Immature natural killer cell (primary cell): ENCODE measurements around the gene LEMD2. TPM values are rescaled to one million over a fixed set of nuclear protein-coding genes. Genes with fewer than 3 reads are reported as not detected.

Experiments used
- DNase-seq, 3 donors: peaks; one replicate each; pipeline ENCODE4 v3.0.0; 2022; ENCODE audit warnings: mixed read lengths in 1 of 3
- H3K27ac Mint-ChIP-seq, 6 donors: one replicate each; pipeline ENCODE4 v1.8.0; 2020; ENCODE audit warnings: mixed read lengths in 6 of 6, mild to moderate bottlenecking in 5 of 6, inconsistent platforms in 4 of 6, moderate library complexity in 3 of 6
- H3K27me3 Mint-ChIP-seq, 3 donors: one replicate each; pipeline ENCODE4 v1.8.0; 2020 to 2021; ENCODE audit warnings: low read depth in 3 of 3, mild to moderate bottlenecking in 3 of 3, mixed read lengths in 3 of 3, moderate library complexity in 3 of 3, inconsistent platforms in 1 of 3
- H3K36me3 Mint-ChIP-seq, 3 donors: one replicate each; pipeline ENCODE4 v1.8.0; 2020; ENCODE audit warnings: mixed read lengths in 3 of 3, inconsistent platforms in 2 of 3, mild to moderate bottlenecking in 2 of 3
- H3K4me1 Mint-ChIP-seq, 2 donors: one replicate each; pipeline ENCODE4 v1.8.0; 2020; ENCODE audit warnings: inconsistent platforms in 2 of 2, mild to moderate bottlenecking in 2 of 2, mixed read lengths in 2 of 2, moderate library complexity in 1 of 2
- H3K4me3 Mint-ChIP-seq, 5 donors: one replicate each; pipeline ENCODE4 v1.8.0; 2020; ENCODE audit warnings: mild to moderate bottlenecking in 5 of 5, mixed read lengths in 5 of 5, inconsistent platforms in 3 of 5, moderate library complexity in 3 of 5
- H3K9me3 Mint-ChIP-seq, 6 donors: one replicate each; pipeline ENCODE4 v1.8.0; 2020; ENCODE audit warnings: mild to moderate bottlenecking in 6 of 6, mixed read lengths in 6 of 6, inconsistent platforms in 4 of 6, moderate library complexity in 3 of 6
- polyA plus RNA-seq, 3 donors: library from polyadenylated mRNA; unstranded; fragments of 300-500 nt; fragmentation: Illumina TruSeq; gene quantifications; one replicate each; pipeline ENCODE4 v1.2.3, GENCODE V29; 2021

The LEMD2 gene
- polyA plus RNA-seq, 3 donors from 2014 or later = 22.6 to 39.8 (median 23.6) TPM

- Mint-ChIP-seq H3K4me3 (no peak overlapping the region), H3K9me3 (no peaks in the 10 kb centered on the region), H3K27me3 (peaks cover 4 to 13% (median 10%) of the 10 kb centered on the region in 3 donors), H3K36me3 (peaks cover 0 to 8% (median 0%) of the 10 kb centered on the region in 3 donors), H3K27ac (no peak overlapping the region), H3K4me1 (no peaks in the 10 kb centered on the region)
- DNase-seq = no peak
Measured at GRCh38 chr6:33797626-33798342, 8.9 kb upstream of the LEMD2 start.

- no peak overlapping the region for H3K4me3 Mint-ChIP-seq
- no peaks in the 10 kb centered on the region for H3K9me3 Mint-ChIP-seq
- no peaks in the 10 kb centered on the region for H3K4me1 Mint-ChIP-seq
- no peak overlapping the region for H3K27ac Mint-ChIP-seq
- H3K36me3 Mint-ChIP-seq = peaks cover 0 to 8% (median 0%) of the 10 kb centered on the region in 3 donors
- no peak for DNase-seq
- peaks cover 4 to 13% (median 10%) of the 10 kb centered on the region in 3 donors for H3K27me3 Mint-ChIP-seq
Measured at GRCh38 chr6:33794910-33795623, 6.1 kb upstream of the LEMD2 start.

- H3K4me1 Mint-ChIP-seq = peaks cover 11 to 14% of the 10 kb centered on the region in 2 donors
- H3K36me3 Mint-ChIP-seq = peaks cover 0 to 5% (median 0%) of the 10 kb centered on the region in 3 donors
- H3K4me3 Mint-ChIP-seq = no peak overlapping the region
- H3K27me3 Mint-ChIP-seq = peaks cover 4 to 12% (median 9%) of the 10 kb centered on the region in 3 donors
- DNase-seq = no peak
- H3K27ac Mint-ChIP-seq = no peak overlapping the region
- no peaks in the 10 kb centered on the region for H3K9me3 Mint-ChIP-seq
Measured at GRCh38 chr6:33792981-33793380, 4.1 kb upstream of the LEMD2 start.

- Mint-ChIP-seq H3K27ac (peak overlapping the region in 1 of 6 donors; percentile 40), H3K27me3 (peaks cover 0 to 11% (median 6%) of the 10 kb centered on the region in 3 donors), H3K4me3 (peak overlapping the region in 1 of 5 donors; percentile 36)
Measured at GRCh38 chr6:33791620-33792019, 2.7 kb upstream of the LEMD2 start.

GRCh38 chr6:33790910-33791309 lies 2.0 kb upstream of the LEMD2 start:
- H3K4me1 Mint-ChIP-seq = peaks cover 31 to 35% of the 10 kb centered on the region in 2 donors
- H3K36me3 Mint-ChIP-seq = peaks cover 0 to 4% (median 0%) of the 10 kb centered on the region in 3 donors
- no peaks in the 10 kb centered on the region for H3K9me3 Mint-ChIP-seq
- H3K4me3 Mint-ChIP-seq = no peak overlapping the region
- no peak overlapping the region for H3K27ac Mint-ChIP-seq
- H3K27me3 Mint-ChIP-seq = peaks cover 0 to 10% (median 6%) of the 10 kb centered on the region in 3 donors
- no peak for DNase-seq

More at GRCh38 chr6:33791620-33792019, 2.7 kb upstream of the LEMD2 start:
- DNase-seq = no peak
- Mint-ChIP-seq H3K9me3 (no peaks in the 10 kb centered on the region), H3K4me1 (peaks cover 24 to 28% of the 10 kb centered on the region in 2 donors), H3K36me3 (no peaks in the 10 kb centered on the region)

- no peaks in the 10 kb centered on the region for H3K9me3 Mint-ChIP-seq
- peaks cover 0 to 4% (median 0%) of the 10 kb centered on the region in 3 donors for H3K36me3 Mint-ChIP-seq
- H3K4me3 Mint-ChIP-seq = peak overlapping the region in 4 of 5 donors; percentile 6 to 72 (median 48)
- DNase-seq = no peak
- peaks cover 0 to 10% (median 6%) of the 10 kb centered on the region in 3 donors for H3K27me3 Mint-ChIP-seq
- H3K4me1 Mint-ChIP-seq = peaks cover 36 to 41% of the 10 kb centered on the region in 2 donors
- H3K27ac Mint-ChIP-seq = peak overlapping the region in 1 of 6 donors; percentile 63
Measured at GRCh38 chr6:33790379-33790778, 1.4 kb upstream of the LEMD2 start.

GRCh38 chr6:33789550-33789895 lies 593 bp upstream of the LEMD2 start:
- Mint-ChIP-seq H3K9me3 (no peaks in the 10 kb centered on the region), H3K4me1 (peaks cover 45 to 49% of the 10 kb centered on the region in 2 donors), H3K27me3 (peaks cover 0 to 10% (median 6%) of the 10 kb centered on the region in 3 donors), H3K4me3 (peak overlapping the region; percentile 82 to 90 (median 85)), H3K27ac (peak overlapping the region; percentile 75 to 92 (median 88)), H3K36me3 (peaks cover 0 to 10% (median 1%) of the 10 kb centered on the region in 3 donors)
- DNase-seq = no peak

GRCh38 chr6:33787954-33788693 lies 806 bp downstream of the LEMD2 start:
- peak; percentile 73 to 74 (median 74) for DNase-seq
- Mint-ChIP-seq H3K4me3 (peak overlapping the region; percentile 91 to 98 (median 95)), H3K36me3 (peaks cover 8 to 19% (median 9%) of the 10 kb centered on the region in 3 donors), H3K27me3 (peaks cover 0 to 10% (median 4%) of the 10 kb centered on the region in 3 donors), H3K27ac (peak overlapping the region; percentile 95 to 99 (median 98)), H3K9me3 (no peaks in the 10 kb centered on the region), H3K4me1 (peaks cover 53 to 60% of the 10 kb centered on the region in 2 donors)

GRCh38 chr6:33787346-33787953 lies 1.5 kb downstream of the LEMD2 start:
- peak in 1 of 3 donors; percentile 7 for DNase-seq
- Mint-ChIP-seq H3K27me3 (peaks cover 0 to 10% (median 4%) of the 10 kb centered on the region in 3 donors), H3K9me3 (no peaks in the 10 kb centered on the region), H3K4me3 (peak overlapping the region; percentile 91 to 98 (median 95)), H3K36me3 (peaks cover 9 to 26% (median 11%) of the 10 kb centered on the region in 3 donors), H3K4me1 (peaks cover 53 to 62% of the 10 kb centered on the region in 2 donors), H3K27ac (peak overlapping the region; percentile 95 to 99 (median 98))

- H3K4me1 Mint-ChIP-seq = peaks cover 54 to 67% of the 10 kb centered on the region in 2 donors
- peaks cover 0 to 10% (median 4%) of the 10 kb centered on the region in 3 donors for H3K27me3 Mint-ChIP-seq
- peak overlapping the region; percentile 95 to 99 (median 98) for H3K27ac Mint-ChIP-seq
- DNase-seq = no peak
- no peaks in the 10 kb centered on the region for H3K9me3 Mint-ChIP-seq
- H3K4me3 Mint-ChIP-seq = peak overlapping the region; percentile 36 to 98 (median 92)
- H3K36me3 Mint-ChIP-seq = peaks cover 9 to 31% (median 15%) of the 10 kb centered on the region in 3 donors
Measured at GRCh38 chr6:33786736-33787135, 2.2 kb downstream of the LEMD2 start.

GRCh38 chr6:33785778-33786177 lies 3.2 kb downstream of the LEMD2 start:
- H3K4me1 Mint-ChIP-seq = peaks cover 54 to 67% of the 10 kb centered on the region in 2 donors
- H3K9me3 Mint-ChIP-seq = no peaks in the 10 kb centered on the region
- peaks cover 0 to 10% (median 4%) of the 10 kb centered on the region in 3 donors for H3K27me3 Mint-ChIP-seq
- H3K4me3 Mint-ChIP-seq = peak overlapping the region; percentile 17 to 62 (median 42)
- peak overlapping the region in 5 of 6 donors; percentile 61 to 98 (median 79) for H3K27ac Mint-ChIP-seq
- H3K36me3 Mint-ChIP-seq = peaks cover 12 to 36% (median 19%) of the 10 kb centered on the region in 3 donors
- no peak for DNase-seq

GRCh38 chr6:33784787-33785186 lies 4.1 kb downstream of the LEMD2 start:
- H3K4me1 Mint-ChIP-seq = peaks cover 53 to 64% of the 10 kb centered on the region in 2 donors
- no peak for DNase-seq
- H3K9me3 Mint-ChIP-seq = no peaks in the 10 kb centered on the region
- peak overlapping the region in 2 of 5 donors; percentile 20 to 62 for H3K4me3 Mint-ChIP-seq
- H3K36me3 Mint-ChIP-seq = peaks cover 12 to 46% (median 24%) of the 10 kb centered on the region in 3 donors
- H3K27ac Mint-ChIP-seq = peak overlapping the region in 1 of 6 donors; percentile 20
- peaks cover 0 to 9% (median 4%) of the 10 kb centered on the region in 3 donors for H3K27me3 Mint-ChIP-seq
